Activated CD8-positive, alpha-beta T cell treated with anti-CD3 and anti-CD28 coated beads for 36 hours (primary cell): ENCODE results near the gene NDC1. TPM values are rescaled to one million over a fixed set of nuclear protein-coding genes. Genes with fewer than 3 reads are reported as not detected.

ENCODE experiments used
- ATAC-seq: fragments of 200-7000 bp; cut with Tn5 transposase; one replicate; pipeline ENCODE4 v1.10.0; 2021; ENCODE audit warnings: mild to moderate bottlenecking, moderate library complexity
- CTCF ChIA-PET: fragments of 350-600 bp; sonication (Branson Sonifier 250); formaldehyde crosslinking; loops from one replicate; lab custom pipeline; 2021; ENCODE audit warnings: antibody characterized with exemption; lab: Charles Lee
- POLR2A ChIA-PET: fragments of 350-600 bp; sonication (Branson Sonifier 250); formaldehyde crosslinking; loops from one replicate; lab custom pipeline; 2021; ENCODE audit warnings: antibody characterized with exemption; lab: Charles Lee
- DNase-seq: peaks from one replicate; pipeline ENCODE4 v3.0.0-alpha.2; 2020
- H3K27ac Mint-ChIP-seq: one replicate; pipeline ENCODE4 v1.8.0; 2021; ENCODE audit warnings: mild to moderate bottlenecking, mixed read lengths
- H3K27me3 Mint-ChIP-seq: one replicate; pipeline ENCODE4 v1.8.0; 2021; ENCODE audit warnings: mixed read lengths
- H3K36me3 Mint-ChIP-seq: one replicate; pipeline ENCODE4 v1.8.0; 2021; ENCODE audit warnings: low read depth, mixed read lengths
- H3K4me1 Mint-ChIP-seq: one replicate; pipeline ENCODE4 v1.8.0; 2021; ENCODE audit warnings: low read depth, mixed read lengths
- H3K4me3 Mint-ChIP-seq: one replicate; pipeline ENCODE4 v1.8.0; 2021; ENCODE audit warnings: mild to moderate bottlenecking, moderate library complexity, mixed read lengths
- H3K9me3 Mint-ChIP-seq: one replicate; pipeline ENCODE4 v1.8.0; 2021; ENCODE audit warnings: mixed read lengths
- intact Hi-C: fragments of 100-400 bp; cut with micrococcal nuclease; formaldehyde crosslinking; loops from one replicate; pipeline ENCODE4 v1.10.0; 2022
- total RNA-seq, 2 experiments: library from RNA; stranded (reverse); gene quantifications; one replicate each; pipeline ENCODE4 v1.2.3, GENCODE V29; 2021
- TF ChIP-seq, protein P1 (sequence below): fragments of 200-600 bp; IDR thresholded peaks from one replicate; pipeline ENCODE4 v1.8.0; 2022; ENCODE audit warnings: antibody characterized with exemption, mild to moderate bottlenecking

NDC1 gene
- total RNA-seq, 2 experiments from 2014 or later: 39.6 to 43.9 TPM

GRCh38 chr1:53847980-53848379, 9.9 kb upstream of the NDC1 start:
- intact Hi-C loops: no loop called here
- Mint-ChIP-seq H3K4me1 (no peaks in the 10 kb centered on the region), H3K27me3 (no peaks in the 10 kb centered on the region), H3K4me3 (no peak overlapping the region), H3K27ac (no peak overlapping the region), H3K36me3 (peaks cover 3% of the 10 kb centered on the region), H3K9me3 (no peaks in the 10 kb centered on the region)
- DNase-seq (no peak), ATAC-seq (no peak)
- ChIA-PET POLR2A (interaction anchor here (1.4 kb wide), 1 partner anchor 9 kb away, joined by 4 read pairs; no protein-coding TSS in a partner anchor), CTCF (interaction anchor here (0.8 to 4.3 kb wide), 4 partner anchors 12 to 111 kb away, joined by 3 to 27 read pairs (median 10); partner anchors contain the start of genes IFT25 and LRRC42)
- TF ChIP-seq, protein P1, sequence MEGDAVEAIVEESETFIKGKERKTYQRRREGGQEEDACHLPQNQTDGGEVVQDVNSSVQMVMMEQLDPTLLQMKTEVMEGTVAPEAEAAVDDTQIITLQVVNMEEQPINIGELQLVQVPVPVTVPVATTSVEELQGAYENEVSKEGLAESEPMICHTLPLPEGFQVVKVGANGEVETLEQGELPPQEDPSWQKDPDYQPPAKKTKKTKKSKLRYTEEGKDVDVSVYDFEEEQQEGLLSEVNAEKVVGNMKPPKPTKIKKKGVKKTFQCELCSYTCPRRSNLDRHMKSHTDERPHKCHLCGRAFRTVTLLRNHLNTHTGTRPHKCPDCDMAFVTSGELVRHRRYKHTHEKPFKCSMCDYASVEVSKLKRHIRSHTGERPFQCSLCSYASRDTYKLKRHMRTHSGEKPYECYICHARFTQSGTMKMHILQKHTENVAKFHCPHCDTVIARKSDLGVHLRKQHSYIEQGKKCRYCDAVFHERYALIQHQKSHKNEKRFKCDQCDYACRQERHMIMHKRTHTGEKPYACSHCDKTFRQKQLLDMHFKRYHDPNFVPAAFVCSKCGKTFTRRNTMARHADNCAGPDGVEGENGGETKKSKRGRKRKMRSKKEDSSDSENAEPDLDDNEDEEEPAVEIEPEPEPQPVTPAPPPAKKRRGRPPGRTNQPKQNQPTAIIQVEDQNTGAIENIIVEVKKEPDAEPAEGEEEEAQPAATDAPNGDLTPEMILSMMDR: no peak

DNA sequence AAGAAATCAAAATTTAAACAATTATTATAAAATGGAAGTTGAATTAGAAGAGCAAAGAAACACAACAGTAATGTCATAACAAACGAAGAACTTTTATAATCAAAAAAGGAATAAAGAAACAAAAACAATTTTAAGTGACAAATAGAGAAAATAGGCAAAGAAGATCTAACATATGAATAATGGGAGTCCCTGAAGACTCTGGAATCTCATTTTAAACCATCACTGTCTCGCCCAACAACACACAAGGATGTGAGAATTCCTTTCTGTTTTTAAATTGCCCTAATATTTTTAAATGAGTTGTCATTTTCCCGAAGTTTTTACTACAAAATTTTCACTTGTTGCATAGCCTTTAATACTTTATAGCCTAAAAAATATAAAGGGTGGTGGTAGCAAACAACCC, 4.3 kb upstream of the NDC1 start:
- ChIA-PET CTCF (no interaction called here), POLR2A (no interaction called here)
- Mint-ChIP-seq H3K4me3 (no peak overlapping the region), H3K27ac (no peak overlapping the region), H3K4me1 (peaks cover 5% of the 10 kb centered on the region), H3K9me3 (peaks cover 2% of the 10 kb centered on the region), H3K36me3 (peaks cover 3% of the 10 kb centered on the region), H3K27me3 (peaks cover 2% of the 10 kb centered on the region)
- TF ChIP-seq, protein P1: no peak
- ATAC-seq (no peak), DNase-seq (no peak)
- intact Hi-C loops: no loop called here

DNA sequence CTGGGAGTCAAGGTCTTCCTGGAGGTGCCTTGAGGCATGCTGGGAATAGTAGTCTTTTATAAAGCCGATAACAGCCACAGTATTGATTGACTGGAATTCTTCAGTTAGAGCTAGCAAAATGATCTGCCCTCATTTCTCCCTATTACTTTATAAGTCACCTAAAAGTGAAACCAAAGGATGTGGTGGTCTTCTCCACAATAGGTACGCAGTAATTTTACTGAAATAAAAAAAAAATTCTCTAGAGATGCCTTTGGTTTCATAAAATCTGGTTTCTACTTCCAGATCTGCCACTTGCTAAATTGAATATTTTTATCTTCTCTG, 518 bp upstream of the NDC1 start:
- ATAC-seq (no peak), DNase-seq (no peak)
- Mint-ChIP-seq H3K4me1 (peaks cover 26% of the 10 kb centered on the region), H3K36me3 (peaks cover 25% of the 10 kb centered on the region), H3K27ac (peak overlapping the region; percentile 93), H3K9me3 (peaks cover 2% of the 10 kb centered on the region), H3K27me3 (peaks cover 2% of the 10 kb centered on the region), H3K4me3 (peak overlapping the region; percentile 99)
- TF ChIP-seq, protein P1: no peak
- POLR2A ChIA-PET: interaction anchor here (0.6 to 2.5 kb wide), 9 partner anchors 9 to 198 kb away, joined by 3 to 16 read pairs (median 3); partner anchors contain the start of genes IFT25, LRRC42 and YIPF1
- CTCF ChIA-PET: interaction anchor here (1.4 to 2.1 kb wide), 3 partner anchors 22 to 121 kb away, joined by 3 to 9 read pairs (median 5); no protein-coding TSS in a partner anchor
- intact Hi-C loops: loop anchor here (5.0 kb wide), 1 partner anchor 214 kb away; the partner anchor contains the start of genes TCEANC2 and TMEM59

DNA sequence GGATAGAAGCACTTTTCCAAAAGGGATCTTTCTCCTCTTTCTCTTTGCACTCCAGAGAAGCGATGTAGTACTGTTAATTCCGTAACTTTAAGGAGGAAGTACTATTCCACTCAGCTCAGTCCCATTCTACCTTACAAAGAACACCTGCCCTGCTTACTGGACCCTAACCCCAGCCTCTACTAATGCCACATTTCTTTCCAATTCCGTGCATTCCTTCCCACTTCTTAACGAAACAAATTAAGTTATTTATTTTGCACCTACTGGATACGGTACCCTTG, 511 bp downstream of the NDC1 start:
- ATAC-seq: no peak
- POLR2A ChIA-PET: interaction anchor here (0.9 to 2.5 kb wide), 6 partner anchors 13 to 216 kb away, joined by 3 to 16 read pairs (median 4); partner anchors contain the start of genes IFT25, LRRC42, TCEANC2 and TMEM59

DNA sequence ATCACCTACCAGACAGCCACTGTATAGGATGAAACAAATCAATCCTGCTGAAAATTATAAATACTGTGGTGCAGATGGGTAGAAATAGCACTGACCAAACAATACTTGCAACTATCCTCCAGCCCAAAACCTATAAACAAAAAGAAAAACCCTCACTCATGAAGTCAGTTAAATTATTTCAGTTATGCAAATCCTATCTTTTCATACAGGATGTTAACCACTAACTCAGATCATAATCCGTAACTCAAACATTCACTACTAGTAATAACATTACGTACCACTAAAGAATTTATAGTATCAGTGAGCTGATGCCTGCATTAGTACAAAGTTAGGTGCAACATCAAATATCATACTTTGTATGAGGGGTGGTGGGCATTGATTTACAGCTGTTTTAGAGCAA, 2.6 kb downstream of the NDC1 start:
- no peak overlapping the region for H3K4me3 Mint-ChIP-seq
- H3K4me1 Mint-ChIP-seq: peaks cover 26% of the 10 kb centered on the region
- ChIA-PET CTCF (interaction anchor here (1.2 to 1.7 kb wide), 5 partner anchors 9 to 124 kb away, joined by 3 to 8 read pairs (median 4); no protein-coding TSS in a partner anchor), POLR2A (interaction anchor here (2.5 kb wide), 1 partner anchor 10 kb away, joined by 8 read pairs; no protein-coding TSS in a partner anchor)
- ATAC-seq (no peak), DNase-seq (no peak)
- H3K36me3 Mint-ChIP-seq: peaks cover 36% of the 10 kb centered on the region
- H3K27ac Mint-ChIP-seq: no peak overlapping the region
- intact Hi-C loops: loop anchor here (5.0 kb wide), 1 partner anchor 217 kb away; the partner anchor contains the start of genes TCEANC2 and TMEM59
- no peaks in the 10 kb centered on the region for H3K27me3 Mint-ChIP-seq
- no peaks in the 10 kb centered on the region for H3K9me3 Mint-ChIP-seq
- TF ChIP-seq, protein P1: no peak

More for the DNA sequence above, 511 bp downstream of the NDC1 start:
- peak overlapping the region; percentile 99 for H3K4me3 Mint-ChIP-seq
- peaks cover 28% of the 10 kb centered on the region for H3K36me3 Mint-ChIP-seq
- no peak for DNase-seq
- TF ChIP-seq, protein P1: no peak
- CTCF ChIA-PET: interaction anchor here (1.0 to 2.1 kb wide), 4 partner anchors 10 to 215 kb away, joined by 3 to 9 read pairs (median 4); partner anchors contain the start of genes TCEANC2 and TMEM59
- peaks cover 26% of the 10 kb centered on the region for H3K4me1 Mint-ChIP-seq
- intact Hi-C loops: loop anchor here (5.0 kb wide), 1 partner anchor 215 kb away; the partner anchor contains the start of genes TCEANC2 and TMEM59
- H3K9me3 Mint-ChIP-seq: peaks cover 1% of the 10 kb centered on the region
- H3K27me3 Mint-ChIP-seq: peaks cover 2% of the 10 kb centered on the region
- peak overlapping the region; percentile 93 for H3K27ac Mint-ChIP-seq
